KMS-11 (cell line): ENCODE data around the gene ANLN.

ENCODE experiments used
- H2AFZ ChIP-seq: fragments of 200-600 bp; sonication (generic); 2 replicates; pipeline ENCODE4 v1.6.1; 2016; ENCODE audit warnings: antibody characterized with exemption, mixed run types, low read depth
- H3K27ac ChIP-seq: fragments of 200-600 bp; sonication (generic); 2 replicates; pipeline ENCODE4 v1.6.1; 2016; ENCODE audit warnings: mild to moderate bottlenecking, mixed run types
- H3K27me3 ChIP-seq: fragments of 200-600 bp; sonication (generic); 2 replicates; pipeline ENCODE4 v1.6.1; 2017; ENCODE audit warnings: mild to moderate bottlenecking, low read depth, mixed run types, moderate library complexity; ENCODE audit not compliant: insufficient read depth
- H3K36me3 ChIP-seq: fragments of 200-600 bp; sonication (generic); 2 replicates; pipeline ENCODE4 v1.6.1; 2017; ENCODE audit warnings: mild to moderate bottlenecking, mixed run types; ENCODE audit not compliant: insufficient read depth
- H3K4me1 ChIP-seq: fragments of 200-600 bp; sonication (generic); 2 replicates; pipeline ENCODE4 v1.6.1; 2016; ENCODE audit warnings: mild to moderate bottlenecking, low read depth, mixed run types; ENCODE audit not compliant: poor library complexity, severe bottlenecking
- H3K4me2 ChIP-seq: fragments of 200-600 bp; sonication (generic); 2 replicates; pipeline ENCODE4 v1.7.0; 2016; ENCODE audit warnings: mild to moderate bottlenecking, mixed run types
- H3K4me3 ChIP-seq: fragments of 200-600 bp; sonication (generic); IDR thresholded peaks from 2 replicates; pipeline ENCODE4 v1.6.1; 2017; ENCODE audit warnings: low read depth, low read length, mixed read lengths; ENCODE audit not compliant: insufficient read depth
- H3K79me2 ChIP-seq: fragments of 200-600 bp; sonication (generic); 2 replicates; pipeline ENCODE4 v1.6.1; 2016; ENCODE audit warnings: low read depth, mixed run types; ENCODE audit not compliant: insufficient read depth
- H3K9ac ChIP-seq: fragments of 200-600 bp; sonication (generic); 2 replicates; pipeline ENCODE4 v1.6.1; 2016; ENCODE audit warnings: mild to moderate bottlenecking, mixed run types
- H4K20me1 ChIP-seq: fragments of 200-600 bp; sonication (generic); 2 replicates; pipeline ENCODE4 v1.6.1; 2016; ENCODE audit warnings: mild to moderate bottlenecking, mixed run types; ENCODE audit not compliant: insufficient read depth
- TF ChIP-seq, protein P1 (sequence below): fragments of 200-600 bp; sonication (generic); conservative IDR thresholded peaks from 2 replicates; pipeline ENCODE4 v1.6.1; 2017; ENCODE audit warnings: low read depth, mild to moderate bottlenecking, antibody characterized with exemption, low read length, moderate library complexity, mixed read lengths

ANLN gene

GRCh38 chr7:36430186-36430585 lies 40.5 kb downstream of the ANLN start:
- Histone ChIP-seq H3K27me3 (no peaks in the 10 kb centered on the region), H3K27ac (no peak overlapping the region), H2AFZ (no peak overlapping the region), H3K9ac (no peak overlapping the region), H3K4me2 (no peak overlapping the region), H3K4me1 (no peaks in the 10 kb centered on the region), H3K36me3 (peaks cover 14% of the 10 kb centered on the region; the same call in 1 of the 2 replicates), H3K4me3 (no peak overlapping the region), H4K20me1 (no peaks in the 10 kb centered on the region), H3K79me2 (no peaks in the 10 kb centered on the region)
- TF ChIP-seq, protein P1, sequence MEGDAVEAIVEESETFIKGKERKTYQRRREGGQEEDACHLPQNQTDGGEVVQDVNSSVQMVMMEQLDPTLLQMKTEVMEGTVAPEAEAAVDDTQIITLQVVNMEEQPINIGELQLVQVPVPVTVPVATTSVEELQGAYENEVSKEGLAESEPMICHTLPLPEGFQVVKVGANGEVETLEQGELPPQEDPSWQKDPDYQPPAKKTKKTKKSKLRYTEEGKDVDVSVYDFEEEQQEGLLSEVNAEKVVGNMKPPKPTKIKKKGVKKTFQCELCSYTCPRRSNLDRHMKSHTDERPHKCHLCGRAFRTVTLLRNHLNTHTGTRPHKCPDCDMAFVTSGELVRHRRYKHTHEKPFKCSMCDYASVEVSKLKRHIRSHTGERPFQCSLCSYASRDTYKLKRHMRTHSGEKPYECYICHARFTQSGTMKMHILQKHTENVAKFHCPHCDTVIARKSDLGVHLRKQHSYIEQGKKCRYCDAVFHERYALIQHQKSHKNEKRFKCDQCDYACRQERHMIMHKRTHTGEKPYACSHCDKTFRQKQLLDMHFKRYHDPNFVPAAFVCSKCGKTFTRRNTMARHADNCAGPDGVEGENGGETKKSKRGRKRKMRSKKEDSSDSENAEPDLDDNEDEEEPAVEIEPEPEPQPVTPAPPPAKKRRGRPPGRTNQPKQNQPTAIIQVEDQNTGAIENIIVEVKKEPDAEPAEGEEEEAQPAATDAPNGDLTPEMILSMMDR, result no peak

- TF ChIP-seq, protein P1, result no peak
- Histone ChIP-seq H3K27ac (no peak overlapping the region), H2AFZ (no peak overlapping the region), H4K20me1 (no peaks in the 10 kb centered on the region), H3K4me1 (no peaks in the 10 kb centered on the region), H3K4me3 (no peak overlapping the region), H3K27me3 (no peaks in the 10 kb centered on the region), H3K4me2 (no peak overlapping the region), H3K36me3 (peaks cover 14% of the 10 kb centered on the region; the same call in 1 of the 2 replicates), H3K9ac (no peak overlapping the region), H3K79me2 (no peaks in the 10 kb centered on the region)
These were observed 41.2 kb downstream of the ANLN start for GRCh38 chr7:36430881-36431280.

- no peak overlapping the region for H2AFZ ChIP-seq
- no peaks in the 10 kb centered on the region for H3K4me1 ChIP-seq
- no peak overlapping the region for H3K4me2 ChIP-seq
- peaks cover 5% of the 10 kb centered on the region; the same call in 1 of the 2 replicates for H3K36me3 ChIP-seq
- no peak overlapping the region for H3K4me3 ChIP-seq
- H3K9ac ChIP-seq, result no peak overlapping the region
- no peak overlapping the region for H3K27ac ChIP-seq
- H3K27me3 ChIP-seq, result no peaks in the 10 kb centered on the region
- H3K79me2 ChIP-seq, result no peaks in the 10 kb centered on the region
- no peaks in the 10 kb centered on the region for H4K20me1 ChIP-seq
- TF ChIP-seq, protein P1, result no peak
These were observed 48.5 kb downstream of the ANLN start for GRCh38 chr7:36438211-36438610.

- H3K27ac ChIP-seq, result no peak overlapping the region
- H3K27me3 ChIP-seq, result no peaks in the 10 kb centered on the region
- no peak overlapping the region for H3K4me3 ChIP-seq
- no peak overlapping the region for H2AFZ ChIP-seq
- peaks cover 5% of the 10 kb centered on the region; the same call in 1 of the 2 replicates for H3K36me3 ChIP-seq
- H3K4me2 ChIP-seq, result no peak overlapping the region
- TF ChIP-seq, protein P1, result no peak
- no peaks in the 10 kb centered on the region for H3K79me2 ChIP-seq
- no peak overlapping the region for H3K9ac ChIP-seq
- H4K20me1 ChIP-seq, result no peaks in the 10 kb centered on the region
- H3K4me1 ChIP-seq, result no peaks in the 10 kb centered on the region
These were observed 50.0 kb downstream of the ANLN start for GRCh38 chr7:36439624-36440023.

- no peak overlapping the region for H3K9ac ChIP-seq
These were observed 51.2 kb downstream of the ANLN start for GRCh38 chr7:36440880-36441279.

More at GRCh38 chr7:36440880-36441279, 51.2 kb downstream of the ANLN start:
- H4K20me1 ChIP-seq, result no peaks in the 10 kb centered on the region
- no peak overlapping the region for H3K27ac ChIP-seq
- H2AFZ ChIP-seq, result no peak overlapping the region
- H3K79me2 ChIP-seq, result no peaks in the 10 kb centered on the region
- no peaks in the 10 kb centered on the region for H3K4me1 ChIP-seq
- no peak overlapping the region for H3K4me3 ChIP-seq
- peaks cover 5% of the 10 kb centered on the region; the same call in 1 of the 2 replicates for H3K36me3 ChIP-seq
- no peak overlapping the region for H3K4me2 ChIP-seq
- TF ChIP-seq, protein P1, result peak; percentile 53
- H3K27me3 ChIP-seq, result no peaks in the 10 kb centered on the region
